Uterus (tissue), 2 donors: ENCODE data around the gene UNC79.

ENCODE experiments used
- POLR2A ChIP-seq, 2 donors: fragments of 450-650 bp; IDR thresholded peaks; one replicate each; pipeline ENCODE4 v1.6.1; 2016; ENCODE audit warnings: antibody characterized with exemption in 2 of 2, mild to moderate bottlenecking in 1 of 2, moderate library complexity in 1 of 2
- TF ChIP-seq, protein P1 (sequence below), 4 experiments: fragments of 200-600 bp in 2 of 4; fragments of 450-650 bp in 2 of 4; sonication (generic) in 2 of 4; IDR thresholded peaks; one replicate each; pipeline ENCODE4 v1.5.1; 2016 to 2019; ENCODE audit warnings: antibody characterized with exemption in 4 of 4, mild to moderate bottlenecking in 2 of 4, moderate library complexity in 1 of 4

DNA sequence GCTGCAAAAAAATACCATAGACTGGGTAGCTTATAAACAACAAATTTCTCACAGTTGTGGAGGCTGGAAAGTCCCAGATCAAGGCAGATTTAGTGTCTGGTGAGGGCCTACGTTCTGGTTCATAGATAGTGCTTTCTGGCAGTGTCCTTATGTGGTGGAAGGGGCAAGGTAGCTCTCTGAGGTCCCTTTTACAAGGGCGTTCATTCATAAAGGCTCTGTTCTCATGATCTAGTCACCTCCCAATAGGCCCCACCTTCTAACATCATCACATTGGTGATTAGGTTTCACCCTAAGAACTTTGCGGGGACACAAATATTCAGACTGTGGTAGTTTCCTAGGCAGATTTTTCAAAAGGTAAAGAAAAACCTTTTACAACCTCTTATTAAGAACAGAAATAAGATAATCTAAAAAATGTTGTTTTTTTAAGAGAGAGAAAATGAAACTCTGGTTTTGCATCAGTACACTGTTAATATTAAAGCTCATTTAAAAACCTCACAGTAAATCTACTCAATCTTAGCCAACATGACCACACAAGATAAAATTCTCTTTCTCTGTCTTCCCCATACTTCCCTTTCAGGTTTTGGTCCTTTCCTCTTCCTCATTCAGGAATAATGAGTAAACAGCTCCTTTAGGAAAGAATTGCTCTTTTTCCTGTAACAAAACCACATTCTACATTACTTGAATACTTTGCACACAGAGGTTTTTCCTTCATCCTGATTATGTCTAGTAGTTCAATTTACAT, 117.5 kb downstream of the UNC79 start:
- TF ChIP-seq, protein P1, sequence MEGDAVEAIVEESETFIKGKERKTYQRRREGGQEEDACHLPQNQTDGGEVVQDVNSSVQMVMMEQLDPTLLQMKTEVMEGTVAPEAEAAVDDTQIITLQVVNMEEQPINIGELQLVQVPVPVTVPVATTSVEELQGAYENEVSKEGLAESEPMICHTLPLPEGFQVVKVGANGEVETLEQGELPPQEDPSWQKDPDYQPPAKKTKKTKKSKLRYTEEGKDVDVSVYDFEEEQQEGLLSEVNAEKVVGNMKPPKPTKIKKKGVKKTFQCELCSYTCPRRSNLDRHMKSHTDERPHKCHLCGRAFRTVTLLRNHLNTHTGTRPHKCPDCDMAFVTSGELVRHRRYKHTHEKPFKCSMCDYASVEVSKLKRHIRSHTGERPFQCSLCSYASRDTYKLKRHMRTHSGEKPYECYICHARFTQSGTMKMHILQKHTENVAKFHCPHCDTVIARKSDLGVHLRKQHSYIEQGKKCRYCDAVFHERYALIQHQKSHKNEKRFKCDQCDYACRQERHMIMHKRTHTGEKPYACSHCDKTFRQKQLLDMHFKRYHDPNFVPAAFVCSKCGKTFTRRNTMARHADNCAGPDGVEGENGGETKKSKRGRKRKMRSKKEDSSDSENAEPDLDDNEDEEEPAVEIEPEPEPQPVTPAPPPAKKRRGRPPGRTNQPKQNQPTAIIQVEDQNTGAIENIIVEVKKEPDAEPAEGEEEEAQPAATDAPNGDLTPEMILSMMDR (IDR thresholded peaks at IDR 0.05), result no peak
- no peak for TF ChIP-seq POLR2A (IDR thresholded peaks at IDR 0.05)
